IMR-90 (cell line): ENCODE data around the gene PDZRN3. TPM values are rescaled to one million over a fixed set of nuclear protein-coding genes. Genes with fewer than 3 reads are reported as not detected.

Source experiments
- ATAC-seq: fragments of 200-7000 bp; cut with Tn5 transposase; 2 replicates; pipeline ENCODE4 v1.9.1; 2020; ENCODE audit warnings: low read depth, mild to moderate bottlenecking, moderate library complexity
- BruUV-seq: library from RNA; stranded (reverse); fragments of 400-500 nt; replicated peaks from 2 replicates; lab custom pipeline; 2021; lab: Mats Ljungman, UMichigan
- CTCF ChIA-PET: fragments of 300-600 bp; formaldehyde crosslinking; extraction: SDS; loops from one replicate; lab custom pipeline; 2021; ENCODE audit warnings: antibody characterized with exemption; lab: Yijun Ruan, JAX
- POLR2A ChIA-PET: fragments of 300-600 bp; sonication (Branson Sonifier 250); formaldehyde crosslinking; loops from one replicate; lab custom pipeline; 2022; ENCODE audit warnings: antibody characterized with exemption; ENCODE audit not compliant: unreplicated experiment; lab: Charles Lee
- DNase-seq: peaks from one replicate; pipeline ENCODE4 v3.0.0; 2013
- H2AFZ ChIP-seq: replicated peaks from 2 replicates; pipeline ENCODE3; 2013; ENCODE audit warnings: low read length, mild to moderate bottlenecking; ENCODE audit not compliant: poor library complexity
- H2AK5ac ChIP-seq: 2 replicates; pipeline ENCODE4 v1.6.1; 2013; ENCODE audit warnings: low read depth, low read length, inconsistent platforms
- H2AK9ac ChIP-seq: replicated peaks from 2 replicates; pipeline ENCODE3; 2013; ENCODE audit warnings: mild to moderate bottlenecking, low read depth, low read length, moderate library complexity; ENCODE audit not compliant: poor library complexity
- H2BK120ac ChIP-seq: 2 replicates; pipeline ENCODE4 v1.6.1; 2013; ENCODE audit warnings: low read depth, low read length, inconsistent platforms
- H2BK15ac ChIP-seq: 3 replicates; pipeline ENCODE4 v1.6.1; 2013; ENCODE audit warnings: low read depth, low read length, inconsistent platforms
- H2BK20ac ChIP-seq: 2 replicates; pipeline ENCODE4 v1.6.1; 2013; ENCODE audit warnings: low read depth, mild to moderate bottlenecking, inconsistent platforms, low read length, moderate library complexity
- H2BK5ac ChIP-seq: 2 replicates; pipeline ENCODE4 v1.6.1; 2013; ENCODE audit warnings: mild to moderate bottlenecking, low read depth, low read length, inconsistent platforms; ENCODE audit not compliant: poor library complexity, severe bottlenecking
- H3K14ac ChIP-seq: replicated peaks from 2 replicates; pipeline ENCODE4 v1.6.1; 2013; ENCODE audit warnings: low read depth, low read length, inconsistent platforms
- H3K18ac ChIP-seq: 2 replicates; pipeline ENCODE4 v1.6.1; 2013; ENCODE audit warnings: low read depth, low read length, control low read depth
- H3K23ac ChIP-seq: 2 replicates; pipeline ENCODE4 v1.6.1; 2013; ENCODE audit warnings: low read depth, low read length, inconsistent platforms
- H3K27ac ChIP-seq: 2 replicates; pipeline ENCODE4 v1.5.1; 2013; ENCODE audit warnings: mild to moderate bottlenecking, control low read depth, low read length; ENCODE audit not compliant: insufficient read depth
- H3K27me3 ChIP-seq: 2 replicates; pipeline ENCODE4 v1.6.1; 2013; ENCODE audit warnings: low read length; ENCODE audit not compliant: control insufficient read depth, insufficient read depth
- H3K36me3 ChIP-seq: 2 replicates; pipeline ENCODE4 v1.6.1; 2013; ENCODE audit warnings: low read length, mixed read lengths; ENCODE audit not compliant: control insufficient read depth, insufficient read depth
- H3K4ac ChIP-seq: 2 replicates; pipeline ENCODE4 v1.6.1; 2013; ENCODE audit warnings: low read depth, low read length, inconsistent platforms
- H3K4me1 ChIP-seq: 2 replicates; pipeline ENCODE4 v1.6.1; 2013; ENCODE audit warnings: low read length, mixed read lengths; ENCODE audit not compliant: control insufficient read depth, insufficient read depth
- H3K4me2 ChIP-seq: 2 replicates; pipeline ENCODE4 v1.6.1; 2013; ENCODE audit warnings: low read depth, mild to moderate bottlenecking, control low read depth, low read length, moderate library complexity
- H3K4me3 ChIP-seq: 2 replicates; pipeline ENCODE4 v1.5.1; 2013; ENCODE audit warnings: low read depth, mild to moderate bottlenecking, control low read depth, low read length, moderate library complexity; ENCODE audit not compliant: insufficient read depth
- H3K56ac ChIP-seq: 2 replicates; pipeline ENCODE4 v1.6.1; 2013; ENCODE audit warnings: low read length, inconsistent platforms; ENCODE audit not compliant: insufficient read depth; ENCODE audit errors: extremely low read depth
- H3K79me1 ChIP-seq, 2 experiments: 2 replicates each; pipeline ENCODE4 v1.6.1; 2013; ENCODE audit warnings: low read length in 2 of 2, inconsistent platforms in 1 of 2, low read depth in 1 of 2
- H3K9ac ChIP-seq: 2 replicates; pipeline ENCODE4 v1.6.1; 2013; ENCODE audit warnings: low read depth, low read length, control low read depth
- H3K9me1 ChIP-seq: 2 replicates; pipeline ENCODE4 v1.6.1; 2013; ENCODE audit warnings: low read length, inconsistent platforms; ENCODE audit not compliant: insufficient read depth
- H3K9me3 ChIP-seq: 2 replicates; pipeline ENCODE4 v1.6.1; 2013; ENCODE audit warnings: low read length; ENCODE audit not compliant: control insufficient read depth, insufficient read depth
- H4K20me1 ChIP-seq: 2 replicates; pipeline ENCODE4 v1.6.1; 2013; ENCODE audit warnings: low read length, inconsistent platforms; ENCODE audit not compliant: insufficient read depth
- H4K5ac ChIP-seq: 2 replicates; pipeline ENCODE4 v1.6.1; 2013; ENCODE audit warnings: mild to moderate bottlenecking, low read depth, low read length, control low read depth
- H4K8ac ChIP-seq, 2 experiments: 2 replicates each; pipeline ENCODE4 v1.6.1; 2013; ENCODE audit warnings: low read depth in 2 of 2, low read length in 2 of 2, control low read depth in 1 of 2, inconsistent platforms in 1 of 2
- H4K91ac ChIP-seq: 2 replicates; pipeline ENCODE4 v1.6.1; 2013; ENCODE audit warnings: low read depth, low read length, inconsistent platforms; ENCODE audit not compliant: insufficient read depth
- CEBPB ChIP-seq: IDR thresholded peaks from 2 replicates; pipeline ENCODE4 v1.6.1; 2012; ENCODE audit warnings: low read depth, low read length, improper control_type of control experiment
- FOS ChIP-seq: fragments of 150-350 bp; IDR thresholded peaks from 2 replicates; pipeline ENCODE4 v1.6.1; 2016; ENCODE audit warnings: low read depth, low read length
- MAFK ChIP-seq: IDR thresholded peaks from 2 replicates; pipeline ENCODE4 v1.6.1; 2012; ENCODE audit warnings: low read depth, low read length, improper control_type of control experiment
- MXI1 ChIP-seq: IDR thresholded peaks from 2 replicates; pipeline ENCODE4 v1.6.1; 2012; ENCODE audit warnings: low read depth, mild to moderate bottlenecking, low read length, moderate library complexity, borderline replicate concordance
- RFX5 ChIP-seq: IDR thresholded peaks from 2 replicates; pipeline ENCODE4 v1.8.0; 2012; ENCODE audit warnings: low read depth, mild to moderate bottlenecking, low read length, moderate library complexity
- WGBS, 2 experiments: methylation state at CpG; one replicate each; pipeline versions ENCODE4 v1.1.5 to v1.1.7; 2013; ENCODE audit warnings: missing lambda C conversion rate in 2 of 2; ENCODE audit not compliant: insufficient read length in 1 of 2; ENCODE audit errors: extremely low coverage in 2 of 2; 5-methylcytosine and 5-hydroxymethylcytosine counted together
- dilution Hi-C: fragments of 300-500 bp; cut with HindIII; formaldehyde crosslinking; loops from one replicate; pipeline ENCODE4 v1.14.3; 2018; ENCODE audit warnings: low sequenced_read_pairs; ENCODE audit not compliant: unreplicated experiment
- in situ Hi-C: fragments of 300-500 bp; cut with MboI; formaldehyde crosslinking; loops from 3 replicates; pipeline ENCODE4 v1.14.3; 2019; ENCODE audit warnings: low sequenced_read_pairs, inconsistent platforms, mixed read lengths
- intact Hi-C: fragments of 100-400 bp; cut with micrococcal nuclease; formaldehyde crosslinking; loops from 2 replicates; pipeline ENCODE4 v1.10.0; 2022
- polyA plus RNA-seq, 3 experiments: library from polyadenylated mRNA; depleted of rRNA; stranded (reverse); fragments of >200 nt; gene quantifications; 2 replicates each; pipeline ENCODE4 v1.2.3, GENCODE V29; 2012; ENCODE audit warnings: low replicate concordance in 1 of 3
- total RNA-seq: library from RNA; depleted of rRNA; stranded (reverse); fragments of >200 nt; gene quantifications from 2 replicates; pipeline ENCODE4 v1.2.3, GENCODE V29; 2012
- TF ChIP-seq, protein P1 (sequence below): fragments of 150-350 bp; IDR thresholded peaks from 2 replicates; pipeline ENCODE4 v1.6.1; 2017; ENCODE audit warnings: mild to moderate bottlenecking, antibody characterized with exemption, low read length, low read depth

PDZRN3 gene
- total and polyA plus RNA-seq, 2 of the 4 experiments (the other 2 are of a cell fraction) = 9.4 to 17.0 TPM

DNA sequence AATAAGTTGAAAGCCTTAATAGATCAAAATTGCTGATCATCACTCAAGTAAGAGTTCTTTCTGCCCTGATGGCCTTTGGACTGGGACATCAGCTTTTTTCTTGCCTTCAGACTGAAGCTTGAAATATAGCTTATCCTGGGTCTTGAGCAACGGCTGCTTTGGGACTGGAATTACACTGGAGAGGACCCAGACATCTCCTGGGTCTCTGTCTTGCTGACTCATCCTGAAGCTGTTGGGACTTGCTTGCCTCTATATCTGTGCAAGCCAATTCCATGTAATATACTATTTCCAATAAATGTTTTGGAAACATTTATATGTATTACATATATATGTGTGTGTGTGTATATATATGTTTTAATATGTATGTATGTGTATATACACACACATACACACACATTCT is 260.2 kb downstream of the PDZRN3 start:
- Histone ChIP-seq H2BK20ac (no peak overlapping the region), H2AFZ (no peak overlapping the region), H4K20me1 (no peaks in the 10 kb centered on the region), H3K9me1 (no peaks in the 10 kb centered on the region), H3K4me1 (no peaks in the 10 kb centered on the region), H3K4me3 (no peak overlapping the region), H3K27ac (no peak overlapping the region), H3K23ac (no peak overlapping the region), H3K4ac (no peak overlapping the region), H2AK9ac (no peak overlapping the region), H3K27me3 (no peaks in the 10 kb centered on the region), H3K56ac (no peak overlapping the region), H3K18ac (no peak overlapping the region), H2AK5ac (no peak overlapping the region), H3K4me2 (no peak overlapping the region), H2BK120ac (no peak overlapping the region), H3K9ac (no peak overlapping the region), H3K9me3 (no peaks in the 10 kb centered on the region), H4K91ac (no peak overlapping the region), H3K79me1 (no peaks in the 10 kb centered on the region), H2BK5ac (no peak overlapping the region), H3K36me3 (no peaks in the 10 kb centered on the region), H4K8ac (no peak overlapping the region), H3K14ac (no peak overlapping the region), H2BK15ac (no peak overlapping the region), H4K5ac (no peak overlapping the region)
- ChIA-PET POLR2A (no interaction called here), CTCF (no interaction called here)
- in situ Hi-C loops (loop anchor here (25.0 kb wide), 1 partner anchor 102 kb away; no protein-coding TSS in a partner anchor), dilution Hi-C loops (no loop called here), intact Hi-C loops (no loop called here)
- BruUV-seq = no TSS peak
- ATAC-seq (no peak), DNase-seq (no peak)
- TF ChIP-seq MAFK (no peak), RFX5 (no peak), CEBPB (no peak), MXI1 (no peak), FOS (no peak)
- TF ChIP-seq, protein P1, sequence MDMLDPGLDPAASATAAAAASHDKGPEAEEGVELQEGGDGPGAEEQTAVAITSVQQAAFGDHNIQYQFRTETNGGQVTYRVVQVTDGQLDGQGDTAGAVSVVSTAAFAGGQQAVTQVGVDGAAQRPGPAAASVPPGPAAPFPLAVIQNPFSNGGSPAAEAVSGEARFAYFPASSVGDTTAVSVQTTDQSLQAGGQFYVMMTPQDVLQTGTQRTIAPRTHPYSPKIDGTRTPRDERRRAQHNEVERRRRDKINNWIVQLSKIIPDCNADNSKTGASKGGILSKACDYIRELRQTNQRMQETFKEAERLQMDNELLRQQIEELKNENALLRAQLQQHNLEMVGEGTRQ = no peak
- WGBS, 2 experiments = 83% methylated on average over 1 of the region's 1 CpG; no CpG with 5 or more reads in 1 of the 2 experiments
